ENCODE data around the gene TRPC4. TPM values are rescaled to one million over a fixed set of nuclear protein-coding genes. Genes with fewer than 3 reads are reported as not detected.

The TRPC4 gene
- total and polyA plus RNA-seq, 2 donors (not counting 3 experiments of a cell fraction or from before 2014, with no cell fraction given), result 0.04 to 0.64 TPM

DNA sequence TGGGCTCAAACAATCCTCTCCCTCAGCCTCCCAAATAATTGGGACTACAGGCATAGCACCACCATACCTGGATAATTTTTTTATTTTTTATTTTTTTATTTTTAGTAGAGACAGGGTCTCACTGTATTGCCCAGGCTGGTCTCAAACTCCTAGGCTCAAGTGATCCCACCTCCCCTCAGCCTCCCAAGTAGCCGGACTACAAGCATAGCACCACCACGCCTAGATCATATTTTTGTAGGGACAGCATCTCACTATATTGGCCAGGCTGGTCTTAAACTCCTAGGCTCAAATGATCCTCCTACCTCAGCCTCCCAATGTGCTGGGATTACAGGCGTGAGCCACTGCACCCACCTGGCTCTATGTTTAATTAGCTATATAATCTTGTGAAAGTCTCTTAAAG, 114.2 kb downstream of the TRPC4 start:
- Histone ChIP-seq H3K9me3 (replicated peaks; ENCODE audit: control insufficient read depth, insufficient read depth, low read length) (no peaks in the 10 kb centered on the region), H3K9me1 (replicated peaks; ENCODE audit: control insufficient read depth, extremely low read depth, insufficient read depth, low read length) (no peaks in the 10 kb centered on the region), H4K20me1 (replicated peaks; ENCODE audit: control insufficient read depth, extremely low read depth, insufficient read depth, low read length) (no peaks in the 10 kb centered on the region), H2AFZ (ENCODE audit: low read depth, low read length) (no peak overlapping the region), H3K9ac (replicated peaks; ENCODE audit: extremely low read depth, insufficient read depth, low read length) (no peak overlapping the region), H3K4me2 (ENCODE audit: insufficient read depth, low read length) (no peak overlapping the region), H3K27me3 (ENCODE audit: control insufficient read depth in 2 of 2, insufficient read depth in 2 of 2, low read length in 2 of 2) (peaks cover 0 to 2% of the 10 kb centered on the region in 2 experiments), H3K27ac (ENCODE audit: insufficient read depth, low read depth, low read length) (no peak overlapping the region), H3K36me3 (ENCODE audit: control insufficient read depth in 2 of 2, extremely low read depth in 1 of 2, insufficient read depth in 2 of 2, low read length in 2 of 2) (no peaks in the 10 kb centered on the region), H3K4me1 (ENCODE audit: control insufficient read depth, extremely low read depth, insufficient read depth, low read length) (no peaks in the 10 kb centered on the region), H3K79me2 (ENCODE audit: control insufficient read depth, insufficient read depth, low read length) (no peaks in the 10 kb centered on the region), H3K4me3 (replicated peaks in 1 of 3; ENCODE audit: insufficient read depth in 1 of 3, low read depth in 1 of 3, low read length in 3 of 3) (no peak overlapping the region)
- ChIA-PET CTCF (no interaction called here), POLR2A (no interaction called here)
- BruUV-seq (replicated peaks), result no TSS peak
- intact Hi-C loops (cut with micrococcal nuclease), result no loop called here
- DNase-seq (ENCODE audit: low read depth, low spot score), result no peak
- TF ChIP-seq POLR2AphosphoS5 (IDR thresholded peaks at IDR 0.05; ENCODE audit: insufficient read depth, low read depth, low read length), result no peak
- TF ChIP-seq MYC (IDR thresholded peaks at IDR 0.05; ENCODE audit: low read depth, low read length), result no peak
- TF ChIP-seq, protein P1, sequence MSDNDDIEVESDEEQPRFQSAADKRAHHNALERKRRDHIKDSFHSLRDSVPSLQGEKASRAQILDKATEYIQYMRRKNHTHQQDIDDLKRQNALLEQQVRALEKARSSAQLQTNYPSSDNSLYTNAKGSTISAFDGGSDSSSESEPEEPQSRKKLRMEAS (IDR thresholded peaks at IDR 0.05; ENCODE audit: insufficient read depth, insufficient read length), result no peak
- TF ChIP-seq EZH2 (IDR thresholded peaks at IDR 0.05; ENCODE audit: borderline replicate concordance, low read depth, low read length, severe bottlenecking), result no peak
- TF ChIP-seq JUN (IDR thresholded peaks at IDR 0.05; ENCODE audit: borderline replicate concordance, insufficient read depth, insufficient read length, low read depth), result no peak
- TF ChIP-seq, protein P2, sequence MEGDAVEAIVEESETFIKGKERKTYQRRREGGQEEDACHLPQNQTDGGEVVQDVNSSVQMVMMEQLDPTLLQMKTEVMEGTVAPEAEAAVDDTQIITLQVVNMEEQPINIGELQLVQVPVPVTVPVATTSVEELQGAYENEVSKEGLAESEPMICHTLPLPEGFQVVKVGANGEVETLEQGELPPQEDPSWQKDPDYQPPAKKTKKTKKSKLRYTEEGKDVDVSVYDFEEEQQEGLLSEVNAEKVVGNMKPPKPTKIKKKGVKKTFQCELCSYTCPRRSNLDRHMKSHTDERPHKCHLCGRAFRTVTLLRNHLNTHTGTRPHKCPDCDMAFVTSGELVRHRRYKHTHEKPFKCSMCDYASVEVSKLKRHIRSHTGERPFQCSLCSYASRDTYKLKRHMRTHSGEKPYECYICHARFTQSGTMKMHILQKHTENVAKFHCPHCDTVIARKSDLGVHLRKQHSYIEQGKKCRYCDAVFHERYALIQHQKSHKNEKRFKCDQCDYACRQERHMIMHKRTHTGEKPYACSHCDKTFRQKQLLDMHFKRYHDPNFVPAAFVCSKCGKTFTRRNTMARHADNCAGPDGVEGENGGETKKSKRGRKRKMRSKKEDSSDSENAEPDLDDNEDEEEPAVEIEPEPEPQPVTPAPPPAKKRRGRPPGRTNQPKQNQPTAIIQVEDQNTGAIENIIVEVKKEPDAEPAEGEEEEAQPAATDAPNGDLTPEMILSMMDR (IDR thresholded peaks at IDR 0.05; ENCODE audit: extremely low read depth in 1 of 2, insufficient read depth in 1 of 2, low read depth in 1 of 2, low read length in 2 of 2), result no peak
- TF ChIP-seq FOS (IDR thresholded peaks at IDR 0.05; ENCODE audit: borderline replicate concordance, insufficient read depth, low read length), result no peak
- TF ChIP-seq GATA2 (IDR thresholded peaks at IDR 0.05; ENCODE audit: insufficient read depth, insufficient read length, low read depth, low read length), result no peak
- TF ChIP-seq POLR2A (IDR thresholded peaks at IDR 0.05; ENCODE audit: low read depth, low read length), result no peak
- dilution Hi-C loops (cut with MboI; ENCODE audit: extremely low pct_ligation_motif_present, low sequenced_read_pairs), result no loop called here
- FAIRE-seq, result no peak

Measured in endothelial cell of umbilical vein (primary cell).